Thyroid gland (tissue), 4 donors: ENCODE measurements around the gene CBFA2T3. TPM values are rescaled to one million over a fixed set of nuclear protein-coding genes. Genes with fewer than 3 reads are reported as not detected.

Experiments used
- DNase-seq, 2 donors: peaks; one replicate each; pipeline ENCODE4 v3.0.0-alpha.2; 2019
- H3K27ac ChIP-seq, 3 donors: fragments of 200-600 bp; sonication (generic); 1 replicate in 2 of 3; 2 replicates in 1 of 3; pipeline ENCODE4 v1.5.1; 2016 to 2019; ENCODE audit warnings: mild to moderate bottlenecking in 1 of 3, moderate library complexity in 1 of 3
- H3K27me3 ChIP-seq: fragments of 200-600 bp; sonication (generic); one replicate; pipeline ENCODE4 v1.5.1; 2019
- H3K36me3 ChIP-seq, 2 donors: fragments of 200-600 bp; sonication (generic); one replicate each; pipeline ENCODE4 v1.5.1; 2016 to 2019
- H3K4me1 ChIP-seq, 2 donors: fragments of 200-600 bp; sonication (generic); one replicate each; pipeline ENCODE4 v1.5.1; 2017 to 2019
- H3K4me3 ChIP-seq, 3 donors: fragments of 200-600 bp; sonication (generic); replicated peaks in 1 of 3; 1 replicate in 2 of 3; 2 replicates in 1 of 3; pipeline ENCODE4 v1.5.1; 2016; ENCODE audit warnings: mild to moderate bottlenecking in 1 of 3
- H3K9me3 ChIP-seq: fragments of 200-600 bp; sonication (generic); one replicate; pipeline ENCODE4 v1.5.1; 2017
- CTCF ChIP-seq, 6 experiments: fragments of 200-600 bp in 3 of 6; fragments of 450-650 bp in 3 of 6; sonication (generic) in 3 of 6; IDR thresholded peaks; one replicate each; pipeline ENCODE4 v1.5.1; 2016 to 2019; ENCODE audit warnings: antibody characterized with exemption in 6 of 6, mild to moderate bottlenecking in 2 of 6, inconsistent platforms in 1 of 6, moderate library complexity in 1 of 6
- POLR2A ChIP-seq, 2 donors: fragments of 450-650 bp; IDR thresholded peaks; one replicate each; pipeline ENCODE4 v1.6.1; 2017; ENCODE audit warnings: antibody characterized with exemption in 2 of 2, mild to moderate bottlenecking in 2 of 2, moderate library complexity in 1 of 2
- WGBS, 2 donors: methylation state at CpG; one replicate each; pipeline ENCODE4 v1.1.5; 2017; 5-methylcytosine and 5-hydroxymethylcytosine counted together
- intact Hi-C: fragments of 100-400 bp; cut with DNase I; formaldehyde crosslinking; loops from one replicate; pipeline ENCODE4 v1.15.1; 2023
- total RNA-seq, 4 donors: library from RNA; depleted of rRNA; stranded (reverse); fragments of >200 nt; gene quantifications; one replicate each; pipeline ENCODE4 v1.2.3, GENCODE V29; 2016

CBFA2T3 gene
- total RNA-seq, 4 donors from 2014 or later, result 1.3 to 3.8 (median 2.6) TPM

- TF ChIP-seq CTCF (IDR thresholded peaks at IDR 0.05), result no peak
- TF ChIP-seq POLR2A (IDR thresholded peaks at IDR 0.05), result no peak
- Histone ChIP-seq H3K27me3 (no peaks in the 10 kb centered on the region), H3K9me3 (no peaks in the 10 kb centered on the region), H3K27ac (no peak overlapping the region), H3K4me3 (no peak overlapping the region), H3K36me3 (no peaks in the 10 kb centered on the region), H3K4me1 (no peaks in the 10 kb centered on the region)
- intact Hi-C loops, result no loop called here
- no peak for DNase-seq
- 87 to 91% methylated on average over 27 to 34 of the region's 34 CpGs for WGBS, 2 donors
Observed at GRCh38 chr16:88874938-88875599, 101.9 kb downstream of the CBFA2T3 start.

- Histone ChIP-seq H3K4me3 (no peak overlapping the region), H3K36me3 (no peaks in the 10 kb centered on the region), H3K9me3 (no peaks in the 10 kb centered on the region), H3K4me1 (no peaks in the 10 kb centered on the region), H3K27me3 (no peaks in the 10 kb centered on the region), H3K27ac (no peak overlapping the region)
- no peak for DNase-seq
- no peak for TF ChIP-seq CTCF (IDR thresholded peaks at IDR 0.05)
- TF ChIP-seq POLR2A (IDR thresholded peaks at IDR 0.05), result no peak
- WGBS, 2 donors, result 63 to 67% methylated on average over 9 to 23 of the region's 25 CpGs
- intact Hi-C loops, result no loop called here
Observed at GRCh38 chr16:88872650-88873331, 104.2 kb downstream of the CBFA2T3 start.

- H3K27me3 ChIP-seq, result no peaks in the 10 kb centered on the region
- no peaks in the 10 kb centered on the region for H3K36me3 ChIP-seq
- no peak overlapping the region for H3K27ac ChIP-seq
- intact Hi-C loops, result no loop called here
- H3K9me3 ChIP-seq, result no peaks in the 10 kb centered on the region
- H3K4me1 ChIP-seq, result no peaks in the 10 kb centered on the region
- no peak for DNase-seq
- H3K4me3 ChIP-seq, result no peak overlapping the region
- WGBS, 2 donors, result 62 to 69% methylated on average over 7 to 8 of the region's 21 CpGs
- TF ChIP-seq POLR2A (IDR thresholded peaks at IDR 0.05) (no peak), CTCF (IDR thresholded peaks at IDR 0.05) (no peak)
Observed at GRCh38 chr16:88871730-88872416, 105.1 kb downstream of the CBFA2T3 start.

GRCh38 chr16:88871349-88871702 lies 105.7 kb downstream of the CBFA2T3 start:
- intact Hi-C loops, result no loop called here
- no peak for TF ChIP-seq CTCF (IDR thresholded peaks at IDR 0.05)
- no peak for TF ChIP-seq POLR2A (IDR thresholded peaks at IDR 0.05)
- Histone ChIP-seq H3K4me3 (no peak overlapping the region), H3K36me3 (no peaks in the 10 kb centered on the region), H3K27ac (no peak overlapping the region), H3K9me3 (no peaks in the 10 kb centered on the region), H3K4me1 (no peaks in the 10 kb centered on the region), H3K27me3 (no peaks in the 10 kb centered on the region)
- DNase-seq, result no peak
- 51 to 52% methylated on average over 8 of the region's 8 CpGs for WGBS, 2 donors
